A549 (cell line): ENCODE results near the gene BTAF1. TPM values are rescaled to one million over a fixed set of nuclear protein-coding genes. Genes with fewer than 3 reads are reported as not detected.

Experiments used
- ATAC-seq, 2 experiments: fragments of 200-7000 bp in 1 of 2; fragments of >200 bp in 1 of 2; cut with Nextera tagmentation in 1 of 2; cut with Tn5 transposase in 1 of 2; 3 replicates each; pipeline versions ENCODE4 v1.8.0 to v1.9.1; 2018 to 2020; ENCODE audit warnings: mild to moderate bottlenecking in 1 of 2, moderate library complexity in 1 of 2
- CTCF ChIA-PET: fragments of 300-600 bp; sonication (Branson Sonifier 250); formaldehyde crosslinking; extraction: SDS; loops from one replicate; lab custom pipeline; 2021; ENCODE audit warnings: antibody characterized with exemption, inconsistent platforms; lab: Yijun Ruan, JAX
- POLR2A ChIA-PET: fragments of 350-600 bp; formaldehyde crosslinking; extraction: SDS; loops from one replicate; lab custom pipeline; 2021; ENCODE audit warnings: antibody characterized with exemption, inconsistent platforms; lab: Yijun Ruan, JAX
- DNase-seq, 2 experiments: peaks; one replicate each; pipeline versions ENCODE4 v3.0.0 to v3.0.0-alpha.2; 2011 to 2016; ENCODE audit warnings: low read depth in 1 of 2, low spot score in 1 of 2
- FAIRE-seq: peaks from 2 replicates; lab custom pipeline; 2011; peaks lifted over from hg19 to GRCh38; lab: Jason Lieb, UNC
- H3K27ac ChIP-seq, 2 experiments: fragments of >200 bp; sonication (Bioruptor Twin); formaldehyde crosslinking; 3 replicates each; pipeline ENCODE4 v1.5.1; 2016 to 2017
- H3K4me1 ChIP-seq: fragments of >200 bp; sonication (Bioruptor Twin); formaldehyde crosslinking; 3 replicates; pipeline ENCODE4 v1.6.1; 2016
- H3K4me2 ChIP-seq: fragments of >200 bp; sonication (Bioruptor Twin); formaldehyde crosslinking; 3 replicates; pipeline ENCODE4 v1.6.1; 2016
- H3K4me3 ChIP-seq: fragments of >200 bp; sonication (Bioruptor Twin); formaldehyde crosslinking; 3 replicates; pipeline ENCODE4 v1.5.1; 2016
- H3K9me3 ChIP-seq: fragments of >200 bp; sonication (Bioruptor Twin); formaldehyde crosslinking; 3 replicates; pipeline ENCODE4 v1.6.1; 2016
- BHLHE40 ChIP-seq: IDR thresholded peaks from 2 replicates; pipeline ENCODE4 v1.6.1; 2012; ENCODE audit warnings: low read depth, low read length, inconsistent platforms
- CBX8 ChIP-seq: fragments of 200-600 bp; sonication (generic); IDR thresholded peaks from 2 replicates; pipeline ENCODE4 v1.6.1; 2016
- CHD2 ChIP-seq: fragments of 150-350 bp; IDR thresholded peaks from 2 replicates; pipeline ENCODE4 v1.6.1; 2014; ENCODE audit warnings: low read length; ENCODE audit not compliant: partially characterized antibody
- CHD4 ChIP-seq: fragments of 200-600 bp; sonication (generic); IDR thresholded peaks from 2 replicates; pipeline ENCODE4 v1.6.1; 2016; ENCODE audit warnings: antibody characterized with exemption, mild to moderate bottlenecking, borderline replicate concordance
- EHMT2 ChIP-seq: fragments of 200-600 bp; sonication (generic); IDR thresholded peaks from 2 replicates; pipeline ENCODE4 v1.6.1; 2016; ENCODE audit warnings: antibody characterized with exemption, low read depth, mild to moderate bottlenecking, moderate library complexity
- ESRRA ChIP-seq: fragments of 150-350 bp; IDR thresholded peaks from 2 replicates; pipeline ENCODE4 v1.6.1; 2014; ENCODE audit warnings: mild to moderate bottlenecking, low read length, borderline replicate concordance
- FOSB ChIP-seq: fragments of 250-450 bp; sonication (Bioruptor Pico); IDR thresholded peaks from 2 replicates; pipeline ENCODE4 v1.5.0; 2020; ENCODE audit warnings: mild to moderate bottlenecking, moderate library complexity
- GATA3 ChIP-seq: IDR thresholded peaks from 2 replicates; pipeline ENCODE4 v1.6.1; 2012; ENCODE audit warnings: borderline replicate concordance
- KDM1A ChIP-seq: fragments of 200-600 bp; sonication (generic); IDR thresholded peaks from 2 replicates; pipeline ENCODE4 v1.6.1; 2016; ENCODE audit warnings: low read depth, mild to moderate bottlenecking
- NFE2L2 ChIP-seq: fragments of 150-350 bp; conservative IDR thresholded peaks from 2 replicates; pipeline ENCODE4 v1.6.1; 2014; ENCODE audit warnings: low read length
- NPAS2 ChIP-seq: fragments of 250-450 bp; sonication (Bioruptor Pico); IDR thresholded peaks from 2 replicates; pipeline ENCODE4 v1.8.0; 2022; ENCODE audit warnings: mild to moderate bottlenecking, moderate library complexity, borderline replicate concordance
- NR3C1 ChIP-seq: fragments of >200 bp; sonication (Bioruptor Twin); formaldehyde crosslinking; IDR thresholded peaks from 3 replicates; pipeline ENCODE4 v1.6.1; 2017
- POLR2AphosphoS2 ChIP-seq: conservative IDR thresholded peaks from 2 replicates; pipeline ENCODE4 v1.6.1; 2012; ENCODE audit warnings: low read length, improper control_type of control experiment, inconsistent platforms
- RCOR1 ChIP-seq: fragments of 150-350 bp; IDR thresholded peaks from 2 replicates; pipeline ENCODE4 v1.6.1; 2014; ENCODE audit warnings: antibody characterized with exemption, low read length, low read depth
- SMC3 ChIP-seq: fragments of >200 bp; sonication (Bioruptor Twin); formaldehyde crosslinking; IDR thresholded peaks from 3 replicates; pipeline ENCODE4 v1.6.1; 2018; ENCODE audit warnings: inconsistent platforms
- ZC3H11A ChIP-seq: fragments of 450-650 bp; IDR thresholded peaks from 2 replicates; pipeline ENCODE4 v1.6.1; 2014; ENCODE audit warnings: antibody characterized with exemption, mild to moderate bottlenecking
- ZFP36 ChIP-seq: fragments of 450-650 bp; IDR thresholded peaks from 2 replicates; pipeline ENCODE4 v1.6.1; 2014; ENCODE audit warnings: borderline replicate concordance; ENCODE audit not compliant: partially characterized antibody
- WGBS: methylation state at CpG from one replicate; pipeline ENCODE4 v1.1.6; 2017; ENCODE audit errors: missing lambda C conversion rate; 5-methylcytosine and 5-hydroxymethylcytosine counted together
- polyA plus RNA-seq, 4 experiments: library from polyadenylated mRNA; depleted of rRNA in 3 of 4; stranded (reverse); fragments of >200 nt; fragmentation: RNase III in 1 of 4; extraction: RNeasy Plus Mini Kit Qiagen cat#74134 plus additional on column Dnase treatment in 1 of 4; gene quantifications; 2 replicates in 3 of 4; 3 replicates in 1 of 4; pipeline ENCODE4 v1.2.3, GENCODE V29; 2011 to 2017
- small RNA-seq, 6 experiments: library from RNA; depleted of rRNA; stranded (forward); fragments of <200 nt; gene quantifications; one replicate each; pipeline ENCODE3, GENCODE V24; 2012
- TF ChIP-seq, protein P1 (sequence below): fragments of 150-350 bp; IDR thresholded peaks from 2 replicates; pipeline ENCODE4 v1.6.1; 2014; ENCODE audit warnings: low read depth, mild to moderate bottlenecking, low read length
- TF ChIP-seq, protein P2 (sequence below): IDR thresholded peaks from 2 replicates; pipeline ENCODE4 v1.6.1; 2012; ENCODE audit warnings: low read depth, borderline replicate concordance
- TF ChIP-seq, protein P3 (sequence below): fragments of 250-450 bp; sonication (Bioruptor Pico); IDR thresholded peaks from 2 replicates; pipeline ENCODE4 v1.5.0; 2021; ENCODE audit warnings: mild to moderate bottlenecking, moderate library complexity, borderline replicate concordance
- TF ChIP-seq, protein P4 (sequence below): fragments of >200 bp; sonication (Bioruptor Twin); formaldehyde crosslinking; IDR thresholded peaks from 3 replicates; pipeline ENCODE4 v1.6.1; 2016
- TF ChIP-seq, protein P5 (sequence below): fragments of >200 bp; sonication (Bioruptor Twin); formaldehyde crosslinking; IDR thresholded peaks from 3 replicates; pipeline ENCODE4 v1.5.1; 2016

Gene BTAF1
- polyA plus RNA-seq, 2 of the 4 experiments (the other 2 are of a cell fraction) = 16.7 to 54.7 TPM

DNA sequence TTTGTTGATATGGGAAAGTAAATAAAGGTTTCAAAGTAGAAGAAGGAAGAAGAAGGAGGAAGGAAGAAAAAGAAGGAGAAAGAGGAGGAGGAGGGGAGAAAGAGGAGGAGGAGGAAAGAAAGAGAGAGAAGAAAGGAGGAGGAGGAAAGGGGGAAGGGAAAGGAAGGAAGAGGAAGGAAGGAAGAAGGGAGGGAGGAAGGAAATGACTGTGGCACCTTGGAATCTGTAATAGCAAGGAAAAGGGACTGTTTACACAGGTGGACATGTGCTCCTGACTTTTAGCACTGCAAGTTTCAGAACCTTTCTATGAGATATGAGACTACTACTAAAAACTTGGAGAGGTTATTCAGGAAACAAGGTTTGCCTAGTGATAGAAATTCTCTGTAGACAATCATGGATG, 153.2 kb downstream of the BTAF1 start:
- CTCF ChIA-PET = interaction anchor here (3.3 kb wide), 1 partner anchor 11 kb away, joined by 22 read pairs; no protein-coding TSS in a partner anchor
- ATAC-seq (no peak), FAIRE-seq (no peak), DNase-seq (no peak)
- Histone ChIP-seq H3K4me2 (no peak overlapping the region), H3K4me3 (no peak overlapping the region), H3K9me3 (no peaks in the 10 kb centered on the region), H3K4me1 (no peaks in the 10 kb centered on the region), H3K27ac (no peak overlapping the region)
- POLR2A ChIA-PET = no interaction called here
- TF ChIP-seq ZFP36 (no peak), SMC3 (no peak), GATA3 (no peak), EHMT2 (no peak), KDM1A (no peak), FOSB (no peak), CHD2 (no peak), NFE2L2 (no peak), BHLHE40 (no peak), ZC3H11A (no peak), NPAS2 (CRISPR knock-in tag) (no peak), NR3C1 (no peak), CBX8 (no peak), POLR2AphosphoS2 (no peak)
- TF ChIP-seq, protein P1, sequence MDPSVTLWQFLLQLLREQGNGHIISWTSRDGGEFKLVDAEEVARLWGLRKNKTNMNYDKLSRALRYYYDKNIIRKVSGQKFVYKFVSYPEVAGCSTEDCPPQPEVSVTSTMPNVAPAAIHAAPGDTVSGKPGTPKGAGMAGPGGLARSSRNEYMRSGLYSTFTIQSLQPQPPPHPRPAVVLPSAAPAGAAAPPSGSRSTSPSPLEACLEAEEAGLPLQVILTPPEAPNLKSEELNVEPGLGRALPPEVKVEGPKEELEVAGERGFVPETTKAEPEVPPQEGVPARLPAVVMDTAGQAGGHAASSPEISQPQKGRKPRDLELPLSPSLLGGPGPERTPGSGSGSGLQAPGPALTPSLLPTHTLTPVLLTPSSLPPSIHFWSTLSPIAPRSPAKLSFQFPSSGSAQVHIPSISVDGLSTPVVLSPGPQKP = no peak
- TF ChIP-seq, protein P2, sequence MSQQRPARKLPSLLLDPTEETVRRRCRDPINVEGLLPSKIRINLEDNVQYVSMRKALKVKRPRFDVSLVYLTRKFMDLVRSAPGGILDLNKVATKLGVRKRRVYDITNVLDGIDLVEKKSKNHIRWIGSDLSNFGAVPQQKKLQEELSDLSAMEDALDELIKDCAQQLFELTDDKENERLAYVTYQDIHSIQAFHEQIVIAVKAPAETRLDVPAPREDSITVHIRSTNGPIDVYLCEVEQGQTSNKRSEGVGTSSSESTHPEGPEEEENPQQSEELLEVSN = no peak
- TF ChIP-seq, protein P3, sequence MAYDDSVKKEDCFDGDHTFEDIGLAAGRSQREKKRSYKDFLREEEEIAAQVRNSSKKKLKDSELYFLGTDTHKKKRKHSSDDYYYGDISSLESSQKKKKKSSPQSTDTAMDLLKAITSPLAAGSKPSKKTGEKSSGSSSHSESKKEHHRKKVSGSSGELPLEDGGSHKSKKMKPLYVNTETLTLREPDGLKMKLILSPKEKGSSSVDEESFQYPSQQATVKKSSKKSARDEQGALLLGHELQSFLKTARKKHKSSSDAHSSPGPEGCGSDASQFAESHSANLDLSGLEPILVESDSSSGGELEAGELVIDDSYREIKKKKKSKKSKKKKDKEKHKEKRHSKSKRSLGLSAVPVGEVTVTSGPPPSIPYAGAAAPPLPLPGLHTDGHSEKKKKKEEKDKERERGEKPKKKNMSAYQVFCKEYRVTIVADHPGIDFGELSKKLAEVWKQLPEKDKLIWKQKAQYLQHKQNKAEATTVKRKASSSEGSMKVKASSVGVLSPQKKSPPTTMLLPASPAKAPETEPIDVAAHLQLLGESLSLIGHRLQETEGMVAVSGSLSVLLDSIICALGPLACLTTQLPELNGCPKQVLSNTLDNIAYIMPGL (CRISPR knock-in tag) = no peak
- TF ChIP-seq, protein P4, sequence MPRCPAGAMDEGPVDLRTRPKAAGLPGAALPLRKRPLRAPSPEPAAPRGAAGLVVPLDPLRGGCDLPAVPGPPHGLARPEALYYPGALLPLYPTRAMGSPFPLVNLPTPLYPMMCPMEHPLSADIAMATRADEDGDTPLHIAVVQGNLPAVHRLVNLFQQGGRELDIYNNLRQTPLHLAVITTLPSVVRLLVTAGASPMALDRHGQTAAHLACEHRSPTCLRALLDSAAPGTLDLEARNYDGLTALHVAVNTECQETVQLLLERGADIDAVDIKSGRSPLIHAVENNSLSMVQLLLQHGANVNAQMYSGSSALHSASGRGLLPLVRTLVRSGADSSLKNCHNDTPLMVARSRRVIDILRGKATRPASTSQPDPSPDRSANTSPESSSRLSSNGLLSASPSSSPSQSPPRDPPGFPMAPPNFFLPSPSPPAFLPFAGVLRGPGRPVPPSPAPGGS = no peak
- TF ChIP-seq, all 56 proteins: peak for 0

DNA sequence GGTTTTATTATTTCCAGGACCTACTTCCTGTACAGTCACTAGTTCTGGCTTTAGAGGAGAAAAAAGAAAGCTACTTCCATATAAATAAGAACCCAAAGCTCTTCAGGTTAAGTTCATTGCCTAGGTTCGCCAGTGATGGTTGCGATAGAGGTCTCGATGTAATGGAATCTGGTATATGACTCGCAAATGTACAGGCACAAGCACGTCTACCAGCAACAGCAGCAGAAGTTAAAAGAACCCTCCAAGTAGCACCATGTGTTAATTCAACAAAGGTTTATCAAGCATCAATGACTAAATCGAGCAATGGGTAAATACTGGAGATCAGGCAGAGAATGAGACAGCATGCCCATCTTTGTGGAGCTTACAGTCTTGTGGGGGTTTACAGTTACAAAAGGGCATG, 155.4 kb downstream of the BTAF1 start:
- 73% methylated on average over 6 of the region's 6 CpGs for WGBS
- Histone ChIP-seq H3K9me3 (no peaks in the 10 kb centered on the region), H3K4me3 (no peak overlapping the region), H3K4me2 (no peak overlapping the region), H3K4me1 (no peaks in the 10 kb centered on the region), H3K27ac (no peak overlapping the region)
- FAIRE-seq (no peak), DNase-seq (no peak), ATAC-seq (no peak)
- TF ChIP-seq ESRRA = no peak
- TF ChIP-seq RCOR1 = no peak
- TF ChIP-seq, protein P5, sequence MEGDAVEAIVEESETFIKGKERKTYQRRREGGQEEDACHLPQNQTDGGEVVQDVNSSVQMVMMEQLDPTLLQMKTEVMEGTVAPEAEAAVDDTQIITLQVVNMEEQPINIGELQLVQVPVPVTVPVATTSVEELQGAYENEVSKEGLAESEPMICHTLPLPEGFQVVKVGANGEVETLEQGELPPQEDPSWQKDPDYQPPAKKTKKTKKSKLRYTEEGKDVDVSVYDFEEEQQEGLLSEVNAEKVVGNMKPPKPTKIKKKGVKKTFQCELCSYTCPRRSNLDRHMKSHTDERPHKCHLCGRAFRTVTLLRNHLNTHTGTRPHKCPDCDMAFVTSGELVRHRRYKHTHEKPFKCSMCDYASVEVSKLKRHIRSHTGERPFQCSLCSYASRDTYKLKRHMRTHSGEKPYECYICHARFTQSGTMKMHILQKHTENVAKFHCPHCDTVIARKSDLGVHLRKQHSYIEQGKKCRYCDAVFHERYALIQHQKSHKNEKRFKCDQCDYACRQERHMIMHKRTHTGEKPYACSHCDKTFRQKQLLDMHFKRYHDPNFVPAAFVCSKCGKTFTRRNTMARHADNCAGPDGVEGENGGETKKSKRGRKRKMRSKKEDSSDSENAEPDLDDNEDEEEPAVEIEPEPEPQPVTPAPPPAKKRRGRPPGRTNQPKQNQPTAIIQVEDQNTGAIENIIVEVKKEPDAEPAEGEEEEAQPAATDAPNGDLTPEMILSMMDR = no peak
- TF ChIP-seq CHD4 = no peak
- POLR2A ChIA-PET = no interaction called here
- CTCF ChIA-PET = interaction anchor here (0.6 to 3.3 kb wide), 3 partner anchors 8 to 213 kb away, joined by 5 to 22 read pairs (median 7); partner anchors contain the start of genes CPEB3 and MARCHF5

Small RNAs within 50 kb of the gene (small RNA-seq; reads per million reads assigned to genes)
- gene AL359198.2 (0 reads per million in 6 experiments), gene RF00402 (0 reads per million in 6 experiments)

Other genes with a start within 250 kb of the BTAF1 start
- 40.4 and 45.3 TPM in 2 replicates for gene TNKS2, start 125.3 kb upstream of the BTAF1 start, polyA plus RNA-seq (2011; rRNA removed)
- gene TNKS2, start 125.3 kb upstream of the BTAF1 start, polyA plus RNA-seq (2017; fragmentation: RNase III; extraction: RNeasy Plus Mini Kit Qiagen cat#74134 plus additional on column Dnase treatment) = 19.2 to 20.8 TPM (median 20.6 TPM) in 3 replicates
- 0.70 and 0.71 TPM in 2 replicates for gene FGFBP3, start 14.3 kb upstream of the BTAF1 start, polyA plus RNA-seq (2011; rRNA removed)
- 2.6 to 3.2 TPM (median 2.7 TPM) in 3 replicates for gene FGFBP3, start 14.3 kb upstream of the BTAF1 start, polyA plus RNA-seq (2017; fragmentation: RNase III; extraction: RNeasy Plus Mini Kit Qiagen cat#74134 plus additional on column Dnase treatment)